WTC11 (cell line): Measurements from ENCODE around the gene RGL2. TPM values are rescaled to one million over a fixed set of nuclear protein-coding genes. Genes with fewer than 3 reads are reported as not detected.

Experiments used
- ATAC-seq: fragments of 200-7000 bp; cut with Tn5 transposase; 2 replicates; pipeline ENCODE4 v1.10.0; 2021; ENCODE audit warnings: mild to moderate bottlenecking, moderate library complexity
- CTCF ChIA-PET: fragments of 300-600 bp; sonication (Branson Sonifier 250); formaldehyde crosslinking; loops from one replicate; lab custom pipeline; 2021; ENCODE audit warnings: antibody characterized with exemption; lab: Charles Lee
- POLR2A ChIA-PET: fragments of 350-600 bp; sonication (Branson Sonifier 250); formaldehyde crosslinking; loops from one replicate; lab custom pipeline; 2021; ENCODE audit warnings: antibody characterized with exemption; lab: Charles Lee
- DNase-seq: peaks from one replicate; pipeline ENCODE4 v3.0.0; 2021; ENCODE audit warnings: low spot score
- H3K27ac Mint-ChIP-seq: 2 replicates; pipeline ENCODE4 v1.8.0; 2021; ENCODE audit warnings: mixed read lengths
- H3K27me3 Mint-ChIP-seq: 2 replicates; pipeline ENCODE4 v1.8.0; 2021; ENCODE audit warnings: low read depth, mild to moderate bottlenecking, moderate library complexity, mixed read lengths
- H3K36me3 Mint-ChIP-seq: 2 replicates; pipeline ENCODE4 v1.8.0; 2021; ENCODE audit warnings: mixed read lengths
- H3K4me1 Mint-ChIP-seq: 2 replicates; pipeline ENCODE4 v1.8.0; 2022; ENCODE audit warnings: mixed read lengths
- H3K4me3 Mint-ChIP-seq: 2 replicates; pipeline ENCODE4 v1.8.0; 2021; ENCODE audit warnings: mild to moderate bottlenecking, moderate library complexity, mixed read lengths
- H3K9me3 Mint-ChIP-seq: 2 replicates; pipeline ENCODE4 v1.8.0; 2021; ENCODE audit warnings: mixed read lengths
- CTCF ChIP-seq: fragments of 200-600 bp; IDR thresholded peaks from 2 replicates; pipeline ENCODE4 v1.8.0; 2022; ENCODE audit warnings: antibody characterized with exemption
- E2F1 ChIP-seq: sonication (generic); formaldehyde crosslinking; IDR thresholded peaks from 2 replicates; pipeline ENCODE4 v1.8.0; 2022; ENCODE audit warnings: mild to moderate bottlenecking, missing genetic modification reagents
- E2F5 ChIP-seq: sonication (generic); formaldehyde crosslinking; IDR thresholded peaks from 2 replicates; pipeline ENCODE4 v1.8.1; 2022; ENCODE audit warnings: mild to moderate bottlenecking, moderate library complexity, missing genetic modification reagents
- ERG ChIP-seq: fragments of 250-450 bp; sonication (Bioruptor Pico); IDR thresholded peaks from 2 replicates; pipeline ENCODE4 v1.8.0; 2021; ENCODE audit warnings: mild to moderate bottlenecking
- GRHL2 ChIP-seq: fragments of 250-450 bp; sonication (Bioruptor Pico); IDR thresholded peaks from 2 replicates; pipeline ENCODE4 v1.8.0; 2022; ENCODE audit warnings: mild to moderate bottlenecking, moderate library complexity; ENCODE audit not compliant: insufficient replicate concordance, severe bottlenecking
- JAZF1 ChIP-seq: fragments of 250-450 bp; sonication (Bioruptor Pico); IDR thresholded peaks from 2 replicates; pipeline ENCODE4 v1.9.0; 2021; ENCODE audit warnings: moderate library complexity, mild to moderate bottlenecking, inconsistent platforms
- KAT7 ChIP-seq: sonication (generic); formaldehyde crosslinking; IDR thresholded peaks from 2 replicates; pipeline ENCODE4 v1.8.1; 2023; ENCODE audit warnings: missing genetic modification reagents, mild to moderate bottlenecking, borderline replicate concordance
- MYBL2 ChIP-seq: sonication (generic); formaldehyde crosslinking; IDR thresholded peaks from 2 replicates; pipeline ENCODE4 v1.8.1; 2023; ENCODE audit warnings: mild to moderate bottlenecking, moderate library complexity, missing genetic modification reagents
- NR3C1 ChIP-seq: sonication (generic); formaldehyde crosslinking; conservative IDR thresholded peaks from 2 replicates; pipeline ENCODE4 v1.8.1; 2023; ENCODE audit warnings: low read depth, mild to moderate bottlenecking, missing genetic modification reagents
- PRDM15 ChIP-seq: sonication (generic); formaldehyde crosslinking; IDR thresholded peaks from 2 replicates; pipeline ENCODE4 v1.8.0; 2022; ENCODE audit warnings: missing genetic modification reagents
- PREB ChIP-seq: sonication (generic); formaldehyde crosslinking; IDR thresholded peaks from 2 replicates; pipeline ENCODE4 v1.8.1; 2022; ENCODE audit warnings: mild to moderate bottlenecking, missing genetic modification reagents, moderate library complexity, borderline replicate concordance
- RORB ChIP-seq: fragments of 250-450 bp; sonication (Bioruptor Pico); IDR thresholded peaks from 2 replicates; pipeline ENCODE4 v1.9.0; 2021; ENCODE audit warnings: mild to moderate bottlenecking
- ZNF138 ChIP-seq: sonication (generic); formaldehyde crosslinking; conservative IDR thresholded peaks from 2 replicates; pipeline ENCODE4 v1.8.1; 2022; ENCODE audit warnings: mild to moderate bottlenecking, moderate library complexity, missing genetic modification reagents
- ZNF281 ChIP-seq: sonication (generic); formaldehyde crosslinking; IDR thresholded peaks from 2 replicates; pipeline ENCODE4 v1.8.0; 2023; ENCODE audit warnings: mild to moderate bottlenecking, missing genetic modification reagents
- ZNF396 ChIP-seq: fragments of 250-450 bp; sonication (Bioruptor Pico); IDR thresholded peaks from 2 replicates; pipeline ENCODE4 v1.8.0; 2021; ENCODE audit warnings: mild to moderate bottlenecking, moderate library complexity, borderline replicate concordance
- ZNF423 ChIP-seq: fragments of 250-450 bp; sonication (Bioruptor Pico); IDR thresholded peaks from 2 replicates; pipeline ENCODE4 v2.1.2; 2022; ENCODE audit warnings: mild to moderate bottlenecking, moderate library complexity
- total RNA-seq: library from RNA; stranded (reverse); gene quantifications from 3 replicates; pipeline ENCODE4 v1.2.3, GENCODE V29; 2021

Gene RGL2
- total RNA-seq, 1 experiment from 2014 or later: 77.1 TPM

GRCh38 chr6:33344701-33345697 is 46.3 kb upstream of the RGL2 start:
- ChIA-PET CTCF (interaction anchor here (0.6 to 3.3 kb wide), 29 partner anchors 10 to 467 kb away, joined by 3 to 20 read pairs (median 4); partner anchors contain the start of genes B3GALT4, RGL2 and ZBTB22), POLR2A (interaction anchor here (1.0 to 1.1 kb wide), 2 partner anchors 28 to 55 kb away, joined by 3 read pairs; partner anchors contain the start of genes PFDN6 and ZBTB22)
- H3K27ac Mint-ChIP-seq: peak overlapping the region; percentile 21
- TF ChIP-seq ZNF138 (CRISPR knock-in tag) (no peak), CTCF (peak; percentile 43), E2F5 (CRISPR knock-in tag) (no peak), ZNF423 (CRISPR knock-in tag) (no peak), GRHL2 (no peak), ZNF396 (CRISPR knock-in tag) (no peak), ERG (CRISPR knock-in tag) (no peak), E2F1 (CRISPR knock-in tag) (no peak), MYBL2 (no peak)
- no peaks in the 10 kb centered on the region for H3K36me3 Mint-ChIP-seq
- DNase-seq (peak; percentile 47), ATAC-seq (peak; percentile 56)
- no peaks in the 10 kb centered on the region for H3K9me3 Mint-ChIP-seq
- H3K27me3 Mint-ChIP-seq: peaks cover 3% of the 10 kb centered on the region; the same call in 1 of the 2 replicates
- H3K4me3 Mint-ChIP-seq: peak overlapping the region; percentile 26
- H3K4me1 Mint-ChIP-seq: peaks cover 18% of the 10 kb centered on the region

GRCh38 chr6:33343953-33344611 is 45.3 kb upstream of the RGL2 start:
- peaks cover 11% of the 10 kb centered on the region for H3K4me1 Mint-ChIP-seq
- TF ChIP-seq JAZF1 (CRISPR knock-in tag) (no peak), NR3C1 (no peak), KAT7 (CRISPR knock-in tag) (no peak), PRDM15 (CRISPR knock-in tag) (no peak), RORB (no peak), E2F1 (CRISPR knock-in tag) (no peak), ZNF281 (CRISPR knock-in tag) (no peak), PREB (CRISPR knock-in tag) (no peak)

More at GRCh38 chr6:33343953-33344611, 45.3 kb upstream of the RGL2 start:
- no peak for DNase-seq
- ATAC-seq: no peak
- Mint-ChIP-seq H3K27ac (no peak overlapping the region), H3K36me3 (no peaks in the 10 kb centered on the region), H3K4me3 (no peak overlapping the region), H3K27me3 (peaks cover 3% of the 10 kb centered on the region; the same call in 1 of the 2 replicates), H3K9me3 (no peaks in the 10 kb centered on the region)
- POLR2A ChIA-PET: interaction anchor here (1.1 kb wide), 1 partner anchor 27 kb away, joined by 3 read pairs; the partner anchor contains the start of gene ZBTB22
- CTCF ChIA-PET: interaction anchor here (0.6 to 3.3 kb wide), 14 partner anchors 12 to 183 kb away, joined by 3 to 20 read pairs (median 4); partner anchors contain the start of gene B3GALT4
